Measurements from ENCODE around the gene CNKSR3.

GRCh38 chr6:154361476-154361875 lies 149.0 kb downstream of the CNKSR3 start:
- no peak for TF ChIP-seq CTCF (IDR thresholded peaks at IDR 0.05; ENCODE audit: poor library complexity, severe bottlenecking)
- TF ChIP-seq EZH2 (IDR thresholded peaks at IDR 0.05; ENCODE audit: borderline replicate concordance, insufficient read depth, low read length, poor library complexity, severe bottlenecking), result no peak
- no peak for TF ChIP-seq SMC3 (conservative IDR thresholded peaks at IDR 0.05; ENCODE audit: poor library complexity)
- TF ChIP-seq EP300 (conservative IDR thresholded peaks at IDR 0.05; ENCODE audit: poor library complexity, severe bottlenecking), result no peak
- no peak for TF ChIP-seq POLR2AphosphoS5 (IDR thresholded peaks at IDR 0.05)

Data from neural cell (in vitro differentiated cells).